ENCODE data around the gene DHPS.
"Not testable (repeated sequence)": the region's sequence is repeated elsewhere in the genome, so short reads cannot be mapped to it uniquely, and the experiment has no call there.

DHPS gene

DNA sequence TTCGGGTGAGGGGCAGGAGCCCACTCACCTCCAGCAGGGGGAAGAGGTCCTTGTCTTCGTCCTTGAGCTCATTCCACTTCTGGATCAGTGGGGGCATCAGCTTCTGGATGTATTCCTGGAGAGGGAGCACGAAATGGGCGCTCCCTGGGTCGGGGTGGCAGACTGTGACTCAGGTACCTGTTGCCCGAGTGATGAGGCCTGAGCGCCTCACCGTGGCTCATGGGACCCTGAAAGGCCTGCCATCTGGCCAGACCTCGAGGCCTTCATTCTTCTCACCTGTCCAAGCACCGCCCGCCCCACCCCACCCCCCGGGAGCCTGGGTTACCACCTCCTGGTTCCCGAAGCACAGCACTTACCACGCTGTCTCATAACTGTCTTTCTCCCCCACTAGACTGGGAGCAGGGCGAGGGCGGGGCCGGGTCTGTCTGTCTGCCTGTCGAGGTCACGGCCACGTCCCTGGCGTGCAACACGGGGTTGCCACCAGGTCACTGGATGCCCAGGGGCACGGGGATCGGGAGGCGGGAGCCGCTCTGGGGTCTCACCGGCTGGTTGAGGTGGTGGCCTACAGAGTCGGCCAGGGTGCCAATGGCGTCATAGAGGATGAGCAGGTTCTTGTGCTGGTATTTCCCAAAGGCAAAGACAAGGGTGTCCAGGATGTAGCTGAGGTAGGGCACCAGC, 24.1 kb upstream of the DHPS start:
- DNase-seq (ENCODE audit: low spot score): no peak

DNA sequence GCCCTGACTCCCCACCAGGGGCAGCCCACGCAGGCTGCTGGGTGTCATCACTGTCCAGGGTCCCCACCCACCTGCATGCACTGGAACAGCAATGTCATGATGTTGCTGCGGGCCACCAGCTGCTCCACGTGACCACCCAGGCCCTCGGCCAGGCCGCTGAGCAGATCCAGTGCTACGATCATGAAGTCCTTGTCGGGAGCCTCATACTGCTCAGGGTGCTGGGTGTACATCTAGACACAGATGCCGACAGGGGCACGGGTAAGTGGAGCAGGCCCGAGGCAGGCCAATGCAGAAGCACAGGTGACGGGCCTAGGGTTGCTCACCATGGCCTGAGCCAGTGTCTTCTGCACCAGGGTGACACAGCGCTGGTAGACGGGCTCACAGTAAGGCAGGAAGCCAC, 23.5 kb upstream of the DHPS start:
- DNase-seq (ENCODE audit: low spot score): no peak

- no peak for DNase-seq (ENCODE audit: low spot score)
These were observed 21.4 kb upstream of the DHPS start for GRCh38 chr19:12703046-12703445.

- DNase-seq (ENCODE audit: low spot score): no peak
These were observed 20.1 kb upstream of the DHPS start for GRCh38 chr19:12701596-12702282.

- no peak for DNase-seq (ENCODE audit: low spot score)
These were observed 16.5 kb upstream of the DHPS start for GRCh38 chr19:12698138-12698537.

- not testable (repeated sequence) for DNase-seq (ENCODE audit: low spot score)
These were observed 15.7 kb upstream of the DHPS start for GRCh38 chr19:12697425-12697824.

GRCh38 chr19:12696366-12697335, 15.0 kb upstream of the DHPS start, which contains the start of gene FBXW9:
Gene FBXW9 (minus strand): TSS chr19:12696631. CDS start chr19:12696581, 50 bp downstream.
- DNase-seq (ENCODE audit: low spot score): peak; percentile 97

GRCh38 chr19:12695997-12696365, 14.3 kb upstream of the DHPS start:
- no peak for DNase-seq (ENCODE audit: low spot score)

- no peak for DNase-seq (ENCODE audit: low spot score)
These were observed 13.8 kb upstream of the DHPS start for GRCh38 chr19:12695514-12695913.

GRCh38 chr19:12695096-12695495, 13.4 kb upstream of the DHPS start:
- DNase-seq (ENCODE audit: low spot score): no peak

DNA sequence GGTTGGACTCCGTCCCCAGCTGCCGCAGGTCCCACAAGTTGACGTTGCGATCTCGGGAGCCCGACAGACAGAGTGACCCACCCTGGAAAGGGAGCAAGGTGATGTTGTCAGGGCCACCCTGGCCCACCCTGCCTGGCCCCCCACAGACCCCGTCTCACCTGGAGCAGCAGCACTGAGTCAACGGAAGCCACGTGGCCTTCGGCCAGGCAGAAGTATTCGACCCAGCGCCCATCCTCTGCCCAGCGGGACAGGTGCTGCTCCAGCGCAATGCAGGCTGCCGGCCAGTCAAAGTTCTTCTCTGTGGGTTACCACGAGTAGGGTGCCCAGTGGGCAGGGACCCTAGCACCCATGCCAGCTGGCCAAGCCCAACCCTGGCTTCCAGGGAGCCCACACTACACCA, 13.0 kb upstream of the DHPS start:
- DNase-seq (ENCODE audit: low spot score): no peak

DNA sequence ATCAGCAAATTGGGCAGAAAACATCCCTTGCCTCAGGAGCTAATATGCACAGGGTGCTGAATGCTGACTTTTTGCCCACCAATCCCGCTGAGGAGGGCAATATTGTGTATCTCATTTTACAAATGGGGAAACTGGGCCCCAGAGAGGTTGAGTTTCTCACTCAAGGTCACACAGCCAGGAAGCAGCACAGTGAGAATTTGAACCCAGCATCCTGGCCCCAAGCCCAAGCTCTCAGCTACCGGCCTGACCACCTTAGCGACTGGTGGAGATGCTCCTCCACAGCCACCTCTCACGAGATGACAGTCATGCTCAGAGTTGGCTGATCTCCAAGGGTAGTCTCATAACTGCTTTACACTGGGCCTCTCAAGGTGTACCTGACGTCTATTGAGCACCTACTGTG, 11.3 kb upstream of the DHPS start:
- no peak for DNase-seq (ENCODE audit: low spot score)

DNA sequence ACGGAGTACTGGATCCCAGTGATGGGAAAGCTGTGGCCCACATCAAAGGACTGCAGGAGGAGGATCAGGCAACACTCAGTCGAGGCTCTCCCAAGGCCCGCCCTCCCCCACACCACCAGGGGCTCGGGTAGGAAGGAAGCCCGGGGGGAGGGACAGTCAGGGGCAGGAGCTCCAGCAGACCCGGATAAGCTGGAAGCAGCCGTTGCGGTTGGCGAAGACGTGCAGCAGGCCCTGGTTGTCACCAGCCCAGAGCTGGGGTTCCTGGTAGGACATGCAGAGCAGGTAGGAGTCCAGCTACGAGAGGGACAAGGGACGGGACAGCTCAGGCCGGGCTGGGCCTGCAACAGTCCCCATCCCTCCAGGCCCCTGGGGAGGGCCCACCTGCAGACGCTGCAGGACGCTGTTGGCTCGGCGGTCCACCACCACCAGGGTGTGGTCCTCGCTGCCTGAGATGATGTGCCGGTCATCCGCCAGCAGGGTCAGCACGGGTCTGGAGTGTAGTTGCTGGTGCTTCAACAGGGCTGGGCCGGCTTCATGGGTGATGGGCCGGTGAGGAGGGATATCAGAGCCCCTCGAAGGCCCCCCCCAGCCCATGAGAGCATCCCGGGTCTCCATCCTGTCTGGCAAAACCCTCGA, 8.0 kb upstream of the DHPS start:
- DNase-seq (ENCODE audit: low spot score): no peak

DNA sequence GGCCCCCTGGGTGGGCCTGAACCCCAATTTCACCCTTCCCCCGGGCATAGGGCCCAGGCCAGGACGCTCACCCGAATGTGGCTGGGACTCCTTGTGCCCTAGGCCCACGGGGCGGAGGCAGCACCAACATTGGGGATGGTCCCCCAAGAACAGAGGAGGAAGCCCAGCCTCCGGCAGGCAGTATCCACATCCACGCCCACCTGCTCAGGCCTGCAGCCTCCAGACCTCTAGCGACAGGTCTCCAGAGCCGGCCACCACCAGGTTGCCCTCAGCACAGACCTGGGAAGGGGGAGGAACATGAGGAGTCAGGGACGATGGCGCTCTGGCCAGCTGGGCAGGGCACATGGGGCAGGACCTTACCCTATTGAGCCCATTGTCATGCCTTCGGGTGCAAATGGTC, 7.3 kb upstream of the DHPS start:
- DNase-seq (ENCODE audit: low spot score): no peak

DNA sequence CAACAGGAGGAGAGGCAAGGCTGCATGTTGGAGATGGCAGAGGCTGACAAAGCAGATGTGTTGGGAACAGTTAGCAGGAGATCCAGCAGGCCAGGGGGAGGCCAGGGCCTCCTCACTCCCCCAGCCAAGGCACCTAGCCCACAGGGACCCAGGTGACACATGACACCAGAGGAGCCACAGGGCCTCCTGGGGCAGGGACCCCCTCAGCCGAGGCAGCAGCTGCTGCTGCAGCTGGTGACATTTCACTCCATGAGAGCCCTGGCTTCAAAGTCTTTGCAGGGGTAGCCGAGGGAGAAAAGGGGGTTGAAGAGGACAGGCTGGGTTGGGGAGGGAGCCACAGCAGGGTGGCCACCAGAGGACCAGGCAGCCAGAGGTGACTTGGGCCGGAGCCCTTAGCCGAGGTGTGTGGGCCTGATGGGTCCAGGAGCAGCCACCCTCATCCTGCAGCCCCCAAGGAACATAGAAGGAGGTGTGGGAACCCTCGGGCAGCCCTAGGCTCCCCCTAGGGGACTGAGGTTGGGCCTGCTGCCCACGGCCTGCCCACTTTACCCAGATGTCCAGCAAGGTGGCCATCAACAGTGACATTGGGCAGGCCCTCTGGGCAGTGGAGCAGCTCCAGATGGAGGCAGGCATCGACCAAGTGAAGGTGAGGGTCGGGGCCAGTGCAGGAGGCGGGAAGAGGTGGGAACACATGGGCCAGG, 6.0 kb upstream of the DHPS start, which contains the start of gene GNG14:
GNG14 (plus strand) TSS at position 503 of the 701 bp plus-strand sequence; CDS start at position 554, 51 bp downstream.
- no peak for DNase-seq (ENCODE audit: low spot score)

GRCh38 chr19:12685831-12686230, 4.2 kb upstream of the DHPS start:
- DNase-seq (ENCODE audit: low spot score): no peak

DNA sequence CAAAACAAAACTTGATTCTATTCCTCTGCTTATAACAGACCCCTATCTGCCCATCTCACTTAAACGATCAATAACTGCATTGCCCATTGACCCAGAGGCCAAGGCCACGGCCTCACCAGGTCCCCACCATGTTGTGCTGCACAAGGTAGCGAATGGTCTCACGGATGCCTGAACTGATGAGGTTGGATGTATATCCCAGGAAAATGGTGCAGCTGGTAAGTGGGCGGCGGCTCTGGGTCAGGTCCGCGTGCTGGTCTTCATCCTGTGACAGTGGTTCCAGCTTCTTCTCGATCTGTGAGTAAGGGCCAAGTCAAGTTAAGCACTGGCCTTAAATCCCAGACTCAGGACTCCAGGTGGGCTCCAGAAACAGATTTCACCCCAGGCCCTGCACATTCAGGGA, 1.6 kb downstream of the DHPS start:
- DNase-seq (ENCODE audit: low spot score): no peak

DNA sequence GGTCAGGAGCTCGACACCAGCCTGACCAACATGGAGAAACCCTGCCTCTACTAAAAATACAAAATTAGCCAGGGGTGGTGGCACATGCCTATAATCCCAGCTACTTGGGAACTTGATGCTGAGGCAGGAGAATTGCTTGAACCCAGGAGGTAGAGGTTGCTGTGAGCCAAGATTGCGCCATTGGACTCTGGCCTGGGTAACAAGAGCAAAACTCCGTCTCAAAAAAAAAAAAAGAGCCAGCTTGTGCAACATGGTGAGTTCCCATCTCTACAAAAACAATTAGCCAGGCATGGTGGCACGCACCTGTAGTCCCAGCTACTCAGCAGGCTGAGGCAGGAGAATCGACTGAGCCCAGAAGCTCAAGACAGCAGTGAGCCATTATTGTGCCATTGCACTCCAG, 3.6 kb downstream of the DHPS start:
- DNase-seq (ENCODE audit: low spot score): not testable (repeated sequence)

DNA sequence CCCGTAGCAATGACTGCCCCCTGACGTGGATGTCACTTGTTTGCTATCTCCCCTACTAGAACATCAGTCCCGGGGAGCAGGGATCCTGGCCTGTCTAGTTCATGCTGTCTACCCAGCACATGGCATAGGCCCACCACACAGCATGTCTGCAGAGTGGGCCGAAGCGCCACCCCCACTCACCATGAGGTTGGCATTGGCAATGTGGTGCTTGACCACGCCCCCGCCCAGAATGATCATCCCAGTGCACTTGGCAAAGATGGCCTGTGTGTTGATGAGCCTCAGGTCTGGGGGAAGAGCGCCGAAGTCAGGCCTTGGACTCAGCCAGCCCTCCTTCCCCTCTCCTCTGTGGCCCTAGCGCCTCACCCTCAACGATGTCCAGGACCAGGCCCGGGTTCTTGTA, 4.8 kb downstream of the DHPS start:
- no peak for DNase-seq (ENCODE audit: low spot score)

DNA sequence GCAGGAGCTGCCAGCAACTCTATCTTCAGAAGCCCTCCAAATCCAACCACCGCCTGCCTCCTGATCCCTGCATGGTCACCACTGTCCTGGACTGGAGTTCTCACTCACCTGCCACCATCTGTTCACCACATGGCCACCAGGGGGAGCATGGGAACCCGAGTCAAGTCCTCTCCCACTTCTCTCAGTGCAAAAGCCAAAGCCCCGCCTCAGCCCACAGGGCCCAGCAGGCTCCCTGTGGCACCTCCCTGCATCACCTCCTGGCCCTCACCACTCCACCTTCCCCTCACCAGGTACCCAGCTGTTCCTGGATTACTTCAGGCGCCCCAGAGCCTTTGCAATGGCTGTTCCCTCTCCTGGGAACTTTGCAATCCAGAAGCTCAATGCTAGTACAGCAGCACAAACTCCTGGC, 5.3 kb downstream of the DHPS start:
- peak; percentile 80 for DNase-seq (ENCODE audit: low spot score)

- DNase-seq (ENCODE audit: low spot score): no peak
These were observed 5.7 kb downstream of the DHPS start for GRCh38 chr19:12675940-12676339.
